GM21526 (cell line): ENCODE data around the gene HORMAD1.
"Not testable (repeated sequence)": the region's sequence is repeated elsewhere in the genome, so short reads cannot be mapped to it uniquely, and the experiment has no call there.

Experiments
- ATAC-seq: cut with Tn5 transposase; IDR thresholded peaks from one replicate; pipeline ENCODE4 v1.9.1; 2021; ENCODE audit warnings: moderate library complexity; ENCODE audit not compliant: unreplicated experiment, low FRiP score

The HORMAD1 gene

GRCh38 chr1:150720703-150721102 is at the start of gene HORMAD1:
Gene HORMAD1 (minus strand): TSS chr1:150720895. CDS start chr1:150719505, 1,390 bp downstream.
- no peak for ATAC-seq

GRCh38 chr1:150767704-150768103 is 47.0 kb upstream of the HORMAD1 start:
- not testable (repeated sequence) for ATAC-seq

GRCh38 chr1:150765977-150766301 is 45.2 kb upstream of the HORMAD1 start:
- ATAC-seq, result peak; percentile 9

- peak; percentile 73 for ATAC-seq
Observed at GRCh38 chr1:150765296-150765976, 44.7 kb upstream of the HORMAD1 start, which contains the start of gene CTSS. Gene CTSS (minus strand): TSS chr1:150765778. CDS start chr1:150764763, 1,015 bp downstream.

GRCh38 chr1:150764617-150765101 is 44.0 kb upstream of the HORMAD1 start:
- ATAC-seq, result no peak

GRCh38 chr1:150763018-150763417 is 42.3 kb upstream of the HORMAD1 start:
- no peak for ATAC-seq

GRCh38 chr1:150762552-150762951 is 41.9 kb upstream of the HORMAD1 start:
- no peak for ATAC-seq

GRCh38 chr1:150761801-150762200 is 41.1 kb upstream of the HORMAD1 start:
- no peak for ATAC-seq

GRCh38 chr1:150760013-150760412 is 39.3 kb upstream of the HORMAD1 start:
- ATAC-seq, result no peak

GRCh38 chr1:150753416-150753815 is 32.7 kb upstream of the HORMAD1 start:
- no peak for ATAC-seq

- no peak for ATAC-seq
Observed at GRCh38 chr1:150751443-150751842, 30.7 kb upstream of the HORMAD1 start.

GRCh38 chr1:150749720-150750311 is 29.1 kb upstream of the HORMAD1 start:
- no peak for ATAC-seq

- no peak for ATAC-seq
Observed at GRCh38 chr1:150748878-150749719, 28.4 kb upstream of the HORMAD1 start.

- no peak for ATAC-seq
Observed at GRCh38 chr1:150730130-150730721, 9.5 kb upstream of the HORMAD1 start.

GRCh38 chr1:150724336-150724735 is 3.6 kb upstream of the HORMAD1 start:
- ATAC-seq, result no peak

- no peak for ATAC-seq
Observed at GRCh38 chr1:150720098-150720497, 597 bp downstream of the HORMAD1 start.

- no peak for ATAC-seq
Observed at GRCh38 chr1:150718225-150718891, 2.3 kb downstream of the HORMAD1 start.

GRCh38 chr1:150709031-150709430 is 11.7 kb downstream of the HORMAD1 start:
- ATAC-seq, result not testable (repeated sequence)

- ATAC-seq, result no peak
Observed at GRCh38 chr1:150708595-150708994, 12.1 kb downstream of the HORMAD1 start.

GRCh38 chr1:150706091-150706490 is 14.6 kb downstream of the HORMAD1 start:
- ATAC-seq, result no peak
